ENCODE data around the gene DAZAP1. TPM values are rescaled to one million over a fixed set of nuclear protein-coding genes. Genes with fewer than 3 reads are reported as not detected.
"Not testable (repeated sequence)": the region's sequence is repeated elsewhere in the genome, so short reads cannot be mapped to it uniquely, and the experiment has no call there.

DAZAP1 gene
- total and polyA plus RNA-seq, 2 of the 4 experiments (the other 2 are of a cell fraction): 22.0 to 62.8 TPM

DNA sequence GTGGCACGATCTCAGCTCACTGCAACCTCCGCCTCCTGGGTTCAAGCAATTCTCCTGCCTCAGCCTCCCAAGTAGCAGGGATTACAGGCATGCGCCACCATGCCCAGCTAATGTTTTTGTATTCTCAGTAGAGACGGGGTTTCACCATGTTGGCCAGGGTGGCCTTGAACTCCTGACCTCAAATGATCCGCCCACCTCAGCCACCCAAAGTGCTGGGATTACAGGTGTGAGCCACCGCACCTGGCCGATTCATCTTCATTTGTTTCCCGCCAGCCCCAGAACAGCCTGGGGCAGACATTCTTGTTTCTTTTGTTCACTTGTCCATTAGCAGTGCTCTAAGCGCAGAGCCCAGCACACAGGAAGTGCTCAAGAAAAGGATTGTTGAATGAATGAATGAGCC, 69.7 kb downstream of the DAZAP1 start:
- 92% methylated on average over 2 of the region's 9 CpGs; no CpG with 5 or more reads in 1 of the 2 experiments for WGBS, 2 experiments (ENCODE audit: extremely low coverage in 2 of 2, insufficient read length in 1 of 2)
- in situ Hi-C loops (cut with MboI; ENCODE audit: low sequenced_read_pairs); H2BK20ac ChIP-seq (ENCODE audit: low read depth, low read length); ATAC-seq (ENCODE audit: low read depth); H2BK120ac ChIP-seq (ENCODE audit: low read depth, low read length); H2AFZ ChIP-seq (replicated peaks; ENCODE audit: low read length, poor library complexity); H2AK9ac ChIP-seq (replicated peaks; ENCODE audit: low read depth, low read length, poor library complexity); H3K4me2 ChIP-seq (ENCODE audit: low read depth, low read length); intact Hi-C loops (cut with micrococcal nuclease); H3K14ac ChIP-seq (replicated peaks; ENCODE audit: low read depth, low read length); H3K27ac ChIP-seq (ENCODE audit: insufficient read depth, low read length); H3K27me3 ChIP-seq (ENCODE audit: control insufficient read depth, insufficient read depth, low read length); H2BK5ac ChIP-seq (ENCODE audit: low read depth, low read length, poor library complexity, severe bottlenecking); H3K18ac ChIP-seq (ENCODE audit: low read depth, low read length); H4K8ac ChIP-seq (ENCODE audit: low read depth in 2 of 2, low read length in 2 of 2); H3K23ac ChIP-seq (ENCODE audit: low read depth, low read length); H4K5ac ChIP-seq (ENCODE audit: low read depth, low read length); dilution Hi-C loops (cut with HindIII; ENCODE audit: low sequenced_read_pairs, unreplicated experiment); POLR2A ChIA-PET (ENCODE audit: unreplicated experiment); BruUV-seq (replicated peaks); H3K4ac ChIP-seq (ENCODE audit: low read depth, low read length); H3K4me1 ChIP-seq (ENCODE audit: control insufficient read depth, insufficient read depth, low read length); H3K36me3 ChIP-seq (ENCODE audit: control insufficient read depth, insufficient read depth, low read length); H3K9me1 ChIP-seq (ENCODE audit: insufficient read depth, low read length); H3K9me3 ChIP-seq (ENCODE audit: control insufficient read depth, insufficient read depth, low read length); H4K91ac ChIP-seq (ENCODE audit: insufficient read depth, low read depth, low read length); H3K56ac ChIP-seq (ENCODE audit: extremely low read depth, insufficient read depth, low read length); H2AK5ac ChIP-seq (ENCODE audit: low read depth, low read length); H3K4me3 ChIP-seq (ENCODE audit: insufficient read depth, low read depth, low read length); H2BK15ac ChIP-seq (ENCODE audit: low read depth, low read length); H3K9ac ChIP-seq (ENCODE audit: low read depth, low read length); DNase-seq: not testable (repeated sequence)
- Histone ChIP-seq H3K79me1 (ENCODE audit: low read depth in 1 of 2, low read length in 2 of 2) (peaks cover 10 to 48% of the 10 kb centered on the region in 2 experiments), H4K20me1 (ENCODE audit: insufficient read depth, low read length) (peaks cover 45% of the 10 kb centered on the region)
- CTCF ChIA-PET: interaction anchor here (0.5 kb wide), 1 partner anchor 11 kb away, joined by 3 read pairs; no protein-coding TSS in a partner anchor
